HG03469 (cell line): ENCODE results near the gene CFAP92.
"Not testable (repeated sequence)": the region's sequence is repeated elsewhere in the genome, so short reads cannot be mapped to it uniquely, and the experiment has no call there.

Experiments
- ATAC-seq: cut with Tn5 transposase; IDR thresholded peaks from one replicate; pipeline ENCODE4 v1.9.1; 2021; ENCODE audit warnings: mild to moderate bottlenecking, moderate library complexity, moderate number of reproducible peaks; ENCODE audit not compliant: unreplicated experiment

The CFAP92 gene

GRCh38 chr3:128872282-128872681 is 121.6 kb downstream of the CFAP92 start:
- no peak for ATAC-seq

- ATAC-seq, result no peak
These were observed 123.5 kb downstream of the CFAP92 start for GRCh38 chr3:128870347-128870746.

GRCh38 chr3:128867200-128868125 is 126.4 kb downstream of the CFAP92 start:
- ATAC-seq, result no peak

DNA sequence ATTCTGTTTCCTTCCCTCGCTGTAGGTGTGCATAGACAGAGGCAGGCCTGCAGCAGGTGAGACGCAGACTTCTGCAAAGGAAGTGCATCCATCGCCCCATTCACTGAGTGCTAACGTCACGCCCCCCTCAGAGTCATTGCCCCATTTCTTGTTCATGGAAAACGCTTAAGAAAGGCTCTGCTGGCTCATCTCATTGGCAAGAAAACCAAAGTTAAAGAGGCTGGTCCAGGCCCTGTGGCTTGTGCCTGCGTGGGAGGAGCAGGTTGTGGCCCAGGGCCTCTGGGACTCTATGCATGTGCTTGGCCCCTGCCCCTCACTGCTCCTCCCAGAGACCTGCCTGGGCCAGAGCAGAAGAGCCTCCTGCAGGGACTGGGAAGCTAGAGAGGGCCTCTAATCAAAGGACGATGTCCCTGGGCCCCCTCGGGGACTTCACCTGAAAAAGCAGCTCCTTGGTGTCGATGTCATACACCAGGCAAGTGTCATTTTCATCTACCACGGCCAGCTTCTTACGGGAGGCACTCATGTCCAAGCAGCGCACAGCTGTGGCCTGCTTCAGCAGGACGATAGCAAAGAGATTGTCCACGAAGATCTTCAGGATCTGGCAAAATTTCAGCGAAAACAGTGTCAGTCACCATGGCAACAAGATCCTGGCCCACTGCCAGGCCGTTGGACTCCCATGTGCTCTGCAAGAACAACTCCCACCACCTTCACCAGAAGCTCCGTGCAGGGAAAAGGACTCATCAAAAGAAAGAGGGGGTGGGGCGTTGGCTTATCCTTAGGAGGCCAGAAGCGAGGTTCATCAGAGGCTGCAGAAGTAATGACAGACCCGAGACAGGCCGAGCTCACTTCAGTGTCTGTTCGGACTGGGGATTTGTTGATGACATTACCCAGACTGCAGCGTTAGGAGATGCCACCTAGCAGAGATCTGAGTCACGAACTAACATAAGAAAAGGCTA is 128.7 kb downstream of the CFAP92 start:
- not testable (repeated sequence) for ATAC-seq

- ATAC-seq, result no peak
These were observed 129.5 kb downstream of the CFAP92 start for GRCh38 chr3:128864351-128864811.

DNA sequence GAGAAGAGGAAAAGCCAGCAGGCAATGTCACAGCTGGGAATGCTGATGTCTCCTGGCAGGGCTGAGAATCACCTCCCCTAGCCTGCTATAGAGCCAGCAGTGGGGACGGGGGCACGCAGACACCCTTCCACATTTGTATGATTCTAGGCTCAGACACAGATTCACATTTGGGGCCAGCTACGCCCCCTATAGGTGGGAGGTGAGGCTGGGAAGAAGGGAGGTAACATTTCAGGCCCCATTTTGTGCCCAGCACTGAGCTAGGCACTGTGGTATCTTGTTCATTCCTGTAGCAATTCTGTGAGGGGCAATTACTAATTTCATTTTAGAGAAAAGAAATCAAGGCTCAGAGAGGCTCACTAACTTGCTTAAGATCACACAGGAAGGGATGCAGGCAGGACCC is 130.3 kb downstream of the CFAP92 start:
- ATAC-seq, result no peak

GRCh38 chr3:128861491-128861890 is 132.4 kb downstream of the CFAP92 start:
- no peak for ATAC-seq
